HG02588 (cell line): ENCODE measurements around the gene CREB1.
"Not testable (repeated sequence)": the region's sequence is repeated elsewhere in the genome, so short reads cannot be mapped to it uniquely, and the experiment has no call there.

ENCODE experiments used
- ATAC-seq: cut with Tn5 transposase; IDR thresholded peaks from one replicate; pipeline ENCODE4 v1.9.1; 2021; ENCODE audit warnings: mild to moderate bottlenecking, moderate library complexity; ENCODE audit not compliant: unreplicated experiment

Gene CREB1

GRCh38 chr2:207612714-207613113, 83.0 kb downstream of the CREB1 start:
- no peak for ATAC-seq

- no peak for ATAC-seq
Measured at GRCh38 chr2:207614824-207615223, 85.1 kb downstream of the CREB1 start.

- ATAC-seq = no peak
Measured at GRCh38 chr2:207616185-207616584, 86.4 kb downstream of the CREB1 start.

- ATAC-seq = no peak
Measured at GRCh38 chr2:207617011-207617671, 87.4 kb downstream of the CREB1 start.

- ATAC-seq = peak; percentile 37
Measured at GRCh38 chr2:207619764-207620203, 90.0 kb downstream of the CREB1 start.

GRCh38 chr2:207621501-207622039, 91.8 kb downstream of the CREB1 start:
- ATAC-seq = no peak

- peak; percentile 41 for ATAC-seq
Measured at GRCh38 chr2:207624185-207625013, 94.6 kb downstream of the CREB1 start.

GRCh38 chr2:207625014-207625907, 95.5 kb downstream of the CREB1 start, which contains the start of gene METTL21A:
Gene METTL21A (minus strand): TSS chr2:207625394. CDS start chr2:207624375, 1,019 bp downstream.
- ATAC-seq = peak; percentile 66

- no peak for ATAC-seq
Measured at GRCh38 chr2:207629553-207629952, 99.8 kb downstream of the CREB1 start.

- no peak for ATAC-seq
Measured at GRCh38 chr2:207630491-207630890, 100.7 kb downstream of the CREB1 start.

GRCh38 chr2:207632575-207633493, 103.1 kb downstream of the CREB1 start:
- no peak for ATAC-seq

- no peak for ATAC-seq
Measured at GRCh38 chr2:207633686-207634085, 103.9 kb downstream of the CREB1 start.

GRCh38 chr2:207635468-207636200, 105.9 kb downstream of the CREB1 start:
- no peak for ATAC-seq

GRCh38 chr2:207639288-207639687, 109.5 kb downstream of the CREB1 start:
- ATAC-seq = not testable (repeated sequence)

GRCh38 chr2:207640160-207640559, 110.4 kb downstream of the CREB1 start:
- no peak for ATAC-seq

- ATAC-seq = no peak
Measured at GRCh38 chr2:207640661-207641060, 110.9 kb downstream of the CREB1 start.

- no peak for ATAC-seq
Measured at GRCh38 chr2:207643892-207644291, 114.1 kb downstream of the CREB1 start.

- not testable (repeated sequence) for ATAC-seq
Measured at GRCh38 chr2:207646582-207646981, 116.8 kb downstream of the CREB1 start.
